PC-3 (cell line): ENCODE measurements around the gene SLC25A21. TPM values are rescaled to one million over a fixed set of nuclear protein-coding genes. Genes with fewer than 3 reads are reported as not detected.

Source experiments
- ATAC-seq: fragments of 200-7000 bp; cut with Tn5 transposase; 2 replicates; pipeline ENCODE4 v1.9.1; 2020; ENCODE audit warnings: mild to moderate bottlenecking, moderate library complexity
- BruUV-seq: library from RNA; stranded (reverse); fragments of 400-500 nt; replicated peaks from 2 replicates; lab custom pipeline; 2021; lab: Mats Ljungman, UMichigan
- CTCF ChIA-PET: fragments of 300-600 bp; sonication (Branson Sonifier 250); formaldehyde crosslinking; loops from one replicate; lab custom pipeline; 2022; ENCODE audit warnings: antibody characterized with exemption; lab: Charles Lee
- POLR2A ChIA-PET: fragments of 300-600 bp; sonication (Branson Sonifier 250); formaldehyde crosslinking; loops from one replicate; lab custom pipeline; 2022; ENCODE audit warnings: antibody characterized with exemption; ENCODE audit not compliant: unreplicated experiment; lab: Charles Lee
- DNase-seq: peaks from one replicate; pipeline ENCODE4 v3.0.0-alpha.2; 2015
- H2AFZ ChIP-seq: fragments of 300-600 bp; sonication (generic); 2 replicates; pipeline ENCODE4 v1.6.0; 2016; ENCODE audit warnings: antibody characterized with exemption, low read length
- H3F3A ChIP-seq: fragments of 300-600 bp; sonication (generic); one replicate; pipeline ENCODE4 v1.6.0; 2017; ENCODE audit warnings: antibody characterized with exemption, low read length, control low read depth, mild to moderate bottlenecking; ENCODE audit not compliant: unreplicated experiment
- H3K27ac ChIP-seq: fragments of 300-600 bp; sonication (generic); 2 replicates; pipeline ENCODE4 v1.5.1; 2016; ENCODE audit warnings: mild to moderate bottlenecking, low read length
- H3K27me3 ChIP-seq: fragments of 300-600 bp; sonication (generic); 2 replicates; pipeline ENCODE4 v1.6.1; 2016; ENCODE audit warnings: low read length, mixed read lengths
- H3K36me3 ChIP-seq: fragments of 300-600 bp; sonication (generic); 2 replicates; pipeline ENCODE4 v1.6.1; 2016; ENCODE audit warnings: low read depth, mixed run types, low read length, mixed read lengths
- H3K4me1 ChIP-seq: fragments of 300-600 bp; sonication (generic); 2 replicates; pipeline ENCODE4 v1.5.1; 2016; ENCODE audit warnings: low read length; ENCODE audit not compliant: insufficient read depth
- H3K4me2 ChIP-seq: fragments of 300-600 bp; sonication (generic); 2 replicates; pipeline ENCODE4 v1.6.0; 2016; ENCODE audit warnings: low read length
- H3K4me3 ChIP-seq: fragments of 300-600 bp; sonication (generic); 2 replicates; pipeline ENCODE4 v1.5.1; 2016; ENCODE audit warnings: mild to moderate bottlenecking, low read length, mixed read lengths
- H3K79me2 ChIP-seq: fragments of 300-600 bp; sonication (generic); 2 replicates; pipeline ENCODE4 v1.6.1; 2017; ENCODE audit warnings: low read length, mixed read lengths
- H3K9ac ChIP-seq: fragments of 300-600 bp; sonication (generic); 2 replicates; pipeline ENCODE4 v1.6.0; 2016; ENCODE audit warnings: mild to moderate bottlenecking, low read length
- H3K9me2 ChIP-seq: fragments of 300-600 bp; sonication (generic); replicated peaks from 2 replicates; pipeline ENCODE4 v1.6.1; 2016; ENCODE audit warnings: mixed run types, low read length, mixed read lengths
- H3K9me3 ChIP-seq: fragments of 300-600 bp; sonication (generic); 2 replicates; pipeline ENCODE4 v1.6.1; 2016; ENCODE audit warnings: low read length, mixed read lengths
- H4K20me1 ChIP-seq: fragments of 300-600 bp; sonication (generic); 2 replicates; pipeline ENCODE4 v1.6.1; 2016; ENCODE audit warnings: low read length, mixed read lengths
- EZH2 ChIP-seq: fragments of 300-600 bp; sonication (generic); IDR thresholded peaks from one replicate; pipeline ENCODE4 v1.6.1; 2017; ENCODE audit warnings: antibody characterized with exemption, mild to moderate bottlenecking, low read length; ENCODE audit not compliant: unreplicated experiment
- EZH2phosphoT487 ChIP-seq: fragments of 300-600 bp; sonication (generic); IDR thresholded peaks from 2 replicates; pipeline ENCODE4 v1.6.1; 2018; ENCODE audit warnings: mild to moderate bottlenecking, antibody characterized with exemption, low read length, borderline replicate concordance
- intact Hi-C: fragments of 100-400 bp; cut with micrococcal nuclease; formaldehyde crosslinking; loops from 2 replicates; pipeline ENCODE4 v1.9.0; 2023
- total RNA-seq: library from RNA; depleted of rRNA; stranded (reverse); fragments of >200 nt; gene quantifications from 2 replicates; pipeline ENCODE4 v1.2.3, GENCODE V29; 2014
- TF ChIP-seq, protein P1 (sequence below): fragments of 300-600 bp; sonication (generic); conservative IDR thresholded peaks from 2 replicates; pipeline ENCODE4 v1.5.1; 2017; ENCODE audit warnings: antibody characterized with exemption, low read depth, mild to moderate bottlenecking, low read length

The SLC25A21 gene
- total RNA-seq, 1 experiment from 2014 or later: 0.87 TPM

DNA sequence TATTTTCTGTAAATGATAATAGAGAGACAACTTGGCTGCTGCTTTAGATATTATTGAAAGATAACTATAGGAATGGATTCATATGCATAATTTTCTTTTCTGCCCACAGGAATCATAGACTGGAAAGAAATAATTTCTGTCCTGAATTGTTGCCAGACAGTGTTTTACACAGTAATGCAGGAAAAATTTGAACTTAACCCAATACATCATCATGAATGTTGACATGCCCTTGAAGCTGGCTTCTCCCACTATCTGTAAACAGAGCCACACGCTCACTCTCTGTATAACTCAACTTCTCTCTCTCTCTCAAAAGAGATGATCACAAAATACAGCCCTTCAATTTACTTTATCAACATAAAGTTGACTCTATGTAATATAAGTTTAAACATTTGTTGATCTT lies 454.2 kb downstream of the SLC25A21 start:
- TF ChIP-seq, protein P1, sequence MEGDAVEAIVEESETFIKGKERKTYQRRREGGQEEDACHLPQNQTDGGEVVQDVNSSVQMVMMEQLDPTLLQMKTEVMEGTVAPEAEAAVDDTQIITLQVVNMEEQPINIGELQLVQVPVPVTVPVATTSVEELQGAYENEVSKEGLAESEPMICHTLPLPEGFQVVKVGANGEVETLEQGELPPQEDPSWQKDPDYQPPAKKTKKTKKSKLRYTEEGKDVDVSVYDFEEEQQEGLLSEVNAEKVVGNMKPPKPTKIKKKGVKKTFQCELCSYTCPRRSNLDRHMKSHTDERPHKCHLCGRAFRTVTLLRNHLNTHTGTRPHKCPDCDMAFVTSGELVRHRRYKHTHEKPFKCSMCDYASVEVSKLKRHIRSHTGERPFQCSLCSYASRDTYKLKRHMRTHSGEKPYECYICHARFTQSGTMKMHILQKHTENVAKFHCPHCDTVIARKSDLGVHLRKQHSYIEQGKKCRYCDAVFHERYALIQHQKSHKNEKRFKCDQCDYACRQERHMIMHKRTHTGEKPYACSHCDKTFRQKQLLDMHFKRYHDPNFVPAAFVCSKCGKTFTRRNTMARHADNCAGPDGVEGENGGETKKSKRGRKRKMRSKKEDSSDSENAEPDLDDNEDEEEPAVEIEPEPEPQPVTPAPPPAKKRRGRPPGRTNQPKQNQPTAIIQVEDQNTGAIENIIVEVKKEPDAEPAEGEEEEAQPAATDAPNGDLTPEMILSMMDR: no peak
- no peak for TF ChIP-seq EZH2phosphoT487
- TF ChIP-seq EZH2: no peak
- Histone ChIP-seq H3K27ac (no peak overlapping the region), H3K79me2 (no peaks in the 10 kb centered on the region), H3K9me2 (no peaks in the 10 kb centered on the region), H4K20me1 (no peaks in the 10 kb centered on the region), H3K9me3 (no peaks in the 10 kb centered on the region), H3K27me3 (no peaks in the 10 kb centered on the region), H3F3A (no peaks in the 10 kb centered on the region), H3K36me3 (no peaks in the 10 kb centered on the region), H3K9ac (no peak overlapping the region), H3K4me1 (peaks cover 11% of the 10 kb centered on the region), H3K4me3 (no peak overlapping the region), H3K4me2 (no peak overlapping the region), H2AFZ (no peak overlapping the region)
- DNase-seq (peak; percentile 56), ATAC-seq (peak; percentile 89)
- intact Hi-C loops: no loop called here
- POLR2A ChIA-PET: no interaction called here
- no TSS peak for BruUV-seq
- CTCF ChIA-PET: interaction anchor here (0.6 kb wide), 1 partner anchor 35 kb away, joined by 3 read pairs; no protein-coding TSS in a partner anchor

DNA sequence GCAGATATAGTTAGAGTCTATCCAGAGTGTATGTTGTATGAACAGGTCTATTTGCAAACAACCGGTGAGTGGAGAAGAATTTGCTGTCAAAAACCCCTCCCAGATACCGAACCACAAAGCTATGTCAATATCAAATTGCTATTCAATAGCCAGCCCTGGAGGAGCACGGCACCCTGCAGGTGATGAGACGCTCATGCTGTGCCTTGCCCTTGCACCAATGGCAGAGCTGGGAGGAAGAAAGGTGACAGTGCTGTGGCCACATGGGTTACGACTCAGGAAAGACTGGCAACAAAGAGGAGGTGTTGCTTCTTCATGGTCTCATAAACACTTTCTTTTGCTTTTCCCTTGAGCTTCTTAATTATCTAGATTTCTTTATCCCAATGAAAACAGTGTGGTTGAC lies 455.0 kb downstream of the SLC25A21 start:
- no peaks in the 10 kb centered on the region for H3K9me3 ChIP-seq
- no peaks in the 10 kb centered on the region for H3K36me3 ChIP-seq
- intact Hi-C loops: no loop called here
- H3F3A ChIP-seq: no peaks in the 10 kb centered on the region
- no peaks in the 10 kb centered on the region for H3K27me3 ChIP-seq
- H3K9me2 ChIP-seq: no peaks in the 10 kb centered on the region
- peaks cover 11% of the 10 kb centered on the region for H3K4me1 ChIP-seq
- H3K79me2 ChIP-seq: no peaks in the 10 kb centered on the region
- no peak overlapping the region for H3K4me2 ChIP-seq
- DNase-seq: peak; percentile 13
- no peak for ATAC-seq
- H3K4me3 ChIP-seq: no peak overlapping the region
- TF ChIP-seq, protein P1: no peak
- TF ChIP-seq EZH2 (no peak), EZH2phosphoT487 (no peak)
- no peak overlapping the region for H3K9ac ChIP-seq
- ChIA-PET CTCF (no interaction called here), POLR2A (no interaction called here)
- H4K20me1 ChIP-seq: no peaks in the 10 kb centered on the region
- no TSS peak for BruUV-seq
- H3K27ac ChIP-seq: no peak overlapping the region
- no peak overlapping the region for H2AFZ ChIP-seq

DNA sequence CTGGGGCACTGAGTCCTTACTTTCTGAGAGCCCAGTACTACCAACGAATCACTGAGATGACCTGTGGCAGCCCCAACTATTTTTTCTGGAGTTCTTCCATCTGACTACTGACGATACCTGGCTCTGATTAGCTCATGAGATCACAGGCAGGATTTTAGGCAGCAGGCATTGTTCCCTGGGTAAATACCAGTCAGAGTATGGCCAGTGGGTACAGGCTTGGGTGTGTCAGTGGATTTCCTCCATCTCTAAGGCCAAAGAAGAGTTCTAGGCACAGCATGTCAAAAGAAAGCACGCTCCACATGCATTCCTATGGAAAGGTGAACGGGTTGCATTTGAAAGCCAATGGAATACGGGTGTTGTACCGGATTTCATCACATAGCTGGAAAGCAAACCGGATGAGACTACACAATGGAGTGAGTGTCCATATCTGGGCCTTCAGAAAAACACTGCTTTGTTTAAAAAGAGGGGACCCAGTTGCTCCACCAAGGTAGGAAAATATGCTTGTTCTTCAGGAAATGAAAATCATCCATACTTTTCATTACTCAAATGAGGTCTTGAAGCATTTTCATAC lies 455.7 kb downstream of the SLC25A21 start:
- peaks cover 11% of the 10 kb centered on the region for H3K4me1 ChIP-seq
- H3K9me3 ChIP-seq: no peaks in the 10 kb centered on the region
- no peaks in the 10 kb centered on the region for H3K9me2 ChIP-seq
- H3K79me2 ChIP-seq: no peaks in the 10 kb centered on the region
- BruUV-seq: no TSS peak
- intact Hi-C loops: no loop called here
- TF ChIP-seq, protein P1: no peak
- no peak for TF ChIP-seq EZH2
- no peak for TF ChIP-seq EZH2phosphoT487
- no peak overlapping the region for H3K4me2 ChIP-seq
- H4K20me1 ChIP-seq: no peaks in the 10 kb centered on the region
- DNase-seq (peak; percentile 46), ATAC-seq (peak; percentile 65)
- no peaks in the 10 kb centered on the region for H3F3A ChIP-seq
- H2AFZ ChIP-seq: no peak overlapping the region
- no peaks in the 10 kb centered on the region for H3K27me3 ChIP-seq
- POLR2A ChIA-PET: no interaction called here
- CTCF ChIA-PET: interaction anchor here (0.6 kb wide), 1 partner anchor 504 kb away, joined by 3 read pairs; no protein-coding TSS in a partner anchor
- H3K27ac ChIP-seq: no peak overlapping the region
- no peak overlapping the region for H3K9ac ChIP-seq
- H3K4me3 ChIP-seq: no peak overlapping the region
- no peaks in the 10 kb centered on the region for H3K36me3 ChIP-seq
